HCT116 (cell line): Measurements from ENCODE around the gene SLC22A9. TPM values are rescaled to one million over a fixed set of nuclear protein-coding genes. Genes with fewer than 3 reads are reported as not detected.
"Not testable (repeated sequence)": the region's sequence is repeated elsewhere in the genome, so short reads cannot be mapped to it uniquely, and the experiment has no call there.

Experiments
- ATAC-seq: fragments of 200-7000 bp; cut with Tn5 transposase; 2 replicates; pipeline ENCODE4 v1.9.1; 2020; ENCODE audit warnings: mild to moderate bottlenecking, moderate library complexity
- BruUV-seq: library from RNA; stranded (reverse); fragments of 400-500 nt; replicated peaks from 2 replicates; lab custom pipeline; 2021; lab: Mats Ljungman, UMichigan
- CTCF ChIA-PET: fragments of 300-600 bp; sonication (Branson Sonifier 250); formaldehyde crosslinking; loops from one replicate; lab custom pipeline; 2021; ENCODE audit warnings: antibody characterized with exemption; lab: Charles Lee
- POLR2A ChIA-PET: fragments of 300-600, 350-600 bp; sonication (Branson Sonifier 250); formaldehyde crosslinking; loops from one replicate; lab custom pipeline; 2021; ENCODE audit warnings: antibody characterized with exemption; lab: Charles Lee
- RAD21 ChIA-PET, 2 experiments: fragments of 300-600 bp; sonication (Branson Sonifier 250); formaldehyde crosslinking; loops; one replicate each; lab custom pipeline; 2023; ENCODE audit warnings: low total read pairs in 2 of 2; ENCODE audit not compliant: uncharacterized antibody in 2 of 2, unreplicated experiment in 2 of 2, low non-redundant PET in 1 of 2; lab: Charles Lee
- DNase-seq: peaks from one replicate; pipeline ENCODE4 v3.0.0-alpha.2; 2010; ENCODE audit warnings: low read depth, low spot score
- H2AFZ ChIP-seq: fragments of 200-600 bp; shearing (Covaris generic), sonication (generic); 2 replicates; pipeline ENCODE4 v1.6.1; 2017; ENCODE audit warnings: low read depth, mixed run types, mixed read lengths, antibody characterized with exemption, low read length; ENCODE audit not compliant: poor library complexity, severe bottlenecking
- H3K27ac ChIP-seq: 2 replicates; pipeline ENCODE4 v1.5.1; 2012; ENCODE audit warnings: low read depth, low read length
- H3K27me3 ChIP-seq: fragments of 200-600 bp; sonication (generic); 2 replicates; pipeline ENCODE4 v1.6.1; 2016; ENCODE audit warnings: mixed run types, low read length, mixed read lengths; ENCODE audit not compliant: insufficient read depth
- H3K36me3 ChIP-seq, 2 experiments: fragments of 200-500 bp in 1 of 2; fragments of 200-600 bp in 1 of 2; sonication (Bioruptor generic) in 1 of 2; sonication (generic) in 1 of 2; 2 replicates each; pipeline versions ENCODE4 v1.5.1 to v1.6.1; 2014 to 2016; ENCODE audit warnings: low read length in 2 of 2, inconsistent platforms in 1 of 2, mixed read lengths in 1 of 2, mixed run types in 1 of 2; ENCODE audit not compliant: insufficient read depth in 2 of 2, control insufficient read depth in 1 of 2
- H3K4me1 ChIP-seq, 2 experiments: fragments of 200-600 bp in 1 of 2; sonication (generic) in 1 of 2; 2 replicates each; pipeline versions ENCODE4 v1.5.1 to v1.6.1; 2012 to 2017; ENCODE audit warnings: low read length in 2 of 2, inconsistent platforms in 1 of 2, mild to moderate bottlenecking in 1 of 2, mixed read lengths in 1 of 2, mixed run types in 1 of 2, moderate library complexity in 1 of 2; ENCODE audit not compliant: insufficient read depth in 2 of 2, control insufficient read depth in 1 of 2
- H3K4me2 ChIP-seq: fragments of 200-600 bp; sonication (generic); 2 replicates; pipeline ENCODE4 v1.6.1; 2017; ENCODE audit warnings: mixed run types, low read length, mixed read lengths
- H3K4me3 ChIP-seq, 2 experiments: fragments of 200-600 bp in 1 of 2; sonication (generic) in 1 of 2; replicated peaks in 1 of 2; 2 replicates each; pipeline ENCODE4 v1.5.1; 2011 to 2016; ENCODE audit warnings: low read length in 2 of 2, control low read depth in 1 of 2, low read depth in 1 of 2, mild to moderate bottlenecking in 1 of 2, mixed read lengths in 1 of 2, mixed run types in 1 of 2
- H3K79me2 ChIP-seq: fragments of 200-600 bp; sonication (generic); 2 replicates; pipeline ENCODE4 v1.6.1; 2017; ENCODE audit warnings: mild to moderate bottlenecking, mixed run types, low read length, moderate library complexity, mixed read lengths; ENCODE audit not compliant: insufficient read depth
- H3K9ac ChIP-seq: fragments of 200-600 bp; sonication (generic); 2 replicates; pipeline ENCODE4 v1.6.1; 2016; ENCODE audit warnings: low read length, mixed read lengths
- H3K9me2 ChIP-seq: fragments of 200-600 bp; sonication (generic), shearing (Covaris generic); 2 replicates; pipeline ENCODE4 v1.6.1; 2017; ENCODE audit warnings: mixed run types, mild to moderate bottlenecking, moderate library complexity; ENCODE audit not compliant: insufficient read depth
- H3K9me3 ChIP-seq, 2 experiments: fragments of 200-500 bp in 1 of 2; fragments of 200-600 bp in 1 of 2; sonication (Bioruptor generic) in 1 of 2; sonication (generic) in 1 of 2; 2 replicates each; pipeline ENCODE4 v1.6.1; 2014 to 2017; ENCODE audit warnings: low read length in 2 of 2, mixed read lengths in 2 of 2, inconsistent platforms in 1 of 2, low read depth in 1 of 2, mild to moderate bottlenecking in 1 of 2, mixed run types in 1 of 2, moderate library complexity in 1 of 2; ENCODE audit not compliant: control insufficient read depth in 1 of 2, insufficient read depth in 1 of 2
- H4K20me1 ChIP-seq: fragments of 200-600 bp; sonication (generic), shearing (Covaris generic); 2 replicates; pipeline ENCODE4 v1.6.1; 2017; ENCODE audit warnings: mixed run types, mild to moderate bottlenecking, moderate library complexity; ENCODE audit not compliant: insufficient read depth
- CBX3 ChIP-seq: IDR thresholded peaks from 2 replicates; pipeline ENCODE4 v1.6.1; 2012; ENCODE audit warnings: low read depth
- CEBPB ChIP-seq: IDR thresholded peaks from 2 replicates; pipeline ENCODE4 v1.6.1; 2012; ENCODE audit warnings: low read depth
- EGR1 ChIP-seq: IDR thresholded peaks from 2 replicates; pipeline ENCODE4 v1.6.1; 2012; ENCODE audit warnings: low read depth
- EZH2phosphoT487 ChIP-seq: fragments of 200-600 bp; IDR thresholded peaks from 2 replicates; pipeline ENCODE4 v1.6.1; 2018; ENCODE audit warnings: antibody characterized with exemption, borderline replicate concordance
- POLR2A ChIP-seq: IDR thresholded peaks from 2 replicates; pipeline ENCODE4 v1.7.0; 2011; ENCODE audit warnings: borderline replicate concordance; ENCODE audit not compliant: insufficient read depth, insufficient read length; ENCODE audit errors: extremely low read depth
- intact Hi-C: fragments of 100-400 bp; cut with micrococcal nuclease; formaldehyde crosslinking; loops from 2 replicates; pipeline ENCODE4 v1.10.0; 2022
- total RNA-seq: library from RNA; stranded (reverse); gene quantifications from one replicate; pipeline ENCODE4 v1.2.1, GENCODE V29; 2021; ENCODE audit not compliant: unreplicated experiment
- TF ChIP-seq, protein P1 (sequence below), 3 experiments: fragments of 200-600 bp in 1 of 3; sonication (generic) in 1 of 3; IDR thresholded peaks in 2 of 3; conservative IDR thresholded peaks in 1 of 3; 2 replicates each; pipeline ENCODE4 v1.5.1; 2012 to 2017; ENCODE audit warnings: low read depth in 2 of 3, low read length in 2 of 3, antibody characterized with exemption in 1 of 3, borderline replicate concordance in 1 of 3, control low read depth in 1 of 3, mild to moderate bottlenecking in 1 of 3, mixed read lengths in 1 of 3, mixed run types in 1 of 3, moderate library complexity in 1 of 3; ENCODE audit not compliant: insufficient read depth in 1 of 3

The SLC22A9 gene
- total RNA-seq, 1 experiment from 2014 or later: not detected

GRCh38 chr11:63435831-63436230 lies 66.2 kb downstream of the SLC22A9 start:
- DNase-seq, H3K27ac ChIP-seq, H3K27me3 ChIP-seq, H3K9me2 ChIP-seq, CTCF ChIA-PET, H3K9ac ChIP-seq, H3K4me2 ChIP-seq, H3K4me3 ChIP-seq, BruUV-seq, H3K36me3 ChIP-seq, H3K79me2 ChIP-seq, RAD21 ChIA-PET, H3K9me3 ChIP-seq, intact Hi-C loops, H2AFZ ChIP-seq, POLR2A ChIA-PET, H4K20me1 ChIP-seq, H3K4me1 ChIP-seq, ATAC-seq: not testable (repeated sequence)

DNA sequence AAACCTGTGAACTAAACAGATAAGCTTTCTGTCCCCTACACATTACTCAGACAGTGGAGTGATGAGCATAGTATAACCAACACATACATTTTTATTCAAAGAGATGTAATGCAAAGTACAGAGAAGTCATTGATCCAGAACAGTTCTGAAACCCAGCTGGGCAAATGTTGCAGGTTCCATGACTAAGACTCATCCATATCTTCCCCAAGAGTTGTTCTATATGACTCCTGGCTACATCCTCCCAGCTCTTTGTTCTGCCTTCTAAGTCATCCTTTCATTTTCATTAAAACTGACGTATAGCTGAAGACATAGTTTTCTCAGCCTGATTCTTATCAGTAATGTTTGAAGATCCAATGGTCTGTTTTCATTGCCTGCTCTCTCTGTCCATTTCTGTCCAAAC lies 74.1 kb downstream of the SLC22A9 start:
- no TSS peak for BruUV-seq
- TF ChIP-seq CEBPB (no peak), POLR2A (no peak), EZH2phosphoT487 (no peak), CBX3 (no peak), EGR1 (no peak)
- TF ChIP-seq, protein P1, sequence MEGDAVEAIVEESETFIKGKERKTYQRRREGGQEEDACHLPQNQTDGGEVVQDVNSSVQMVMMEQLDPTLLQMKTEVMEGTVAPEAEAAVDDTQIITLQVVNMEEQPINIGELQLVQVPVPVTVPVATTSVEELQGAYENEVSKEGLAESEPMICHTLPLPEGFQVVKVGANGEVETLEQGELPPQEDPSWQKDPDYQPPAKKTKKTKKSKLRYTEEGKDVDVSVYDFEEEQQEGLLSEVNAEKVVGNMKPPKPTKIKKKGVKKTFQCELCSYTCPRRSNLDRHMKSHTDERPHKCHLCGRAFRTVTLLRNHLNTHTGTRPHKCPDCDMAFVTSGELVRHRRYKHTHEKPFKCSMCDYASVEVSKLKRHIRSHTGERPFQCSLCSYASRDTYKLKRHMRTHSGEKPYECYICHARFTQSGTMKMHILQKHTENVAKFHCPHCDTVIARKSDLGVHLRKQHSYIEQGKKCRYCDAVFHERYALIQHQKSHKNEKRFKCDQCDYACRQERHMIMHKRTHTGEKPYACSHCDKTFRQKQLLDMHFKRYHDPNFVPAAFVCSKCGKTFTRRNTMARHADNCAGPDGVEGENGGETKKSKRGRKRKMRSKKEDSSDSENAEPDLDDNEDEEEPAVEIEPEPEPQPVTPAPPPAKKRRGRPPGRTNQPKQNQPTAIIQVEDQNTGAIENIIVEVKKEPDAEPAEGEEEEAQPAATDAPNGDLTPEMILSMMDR (IDR thresholded peaks at IDR 0.05 in 2 of 3, conservative IDR thresholded peaks at IDR 0.05 in 1 of 3; ENCODE audit: borderline replicate concordance in 1 of 3, insufficient read depth in 1 of 3, low read depth in 2 of 3, low read length in 2 of 3): no peak
- Histone ChIP-seq H4K20me1 (no peaks in the 10 kb centered on the region), H3K4me3 (no peak overlapping the region), H3K27ac (no peak overlapping the region), H2AFZ (no peak overlapping the region), H3K4me1 (no peaks in the 10 kb centered on the region), H3K27me3 (peaks cover 19% of the 10 kb centered on the region; the same call in 1 of the 2 replicates), H3K36me3 (no peaks in the 10 kb centered on the region), H3K79me2 (no peaks in the 10 kb centered on the region), H3K4me2 (no peak overlapping the region), H3K9me2 (no peaks in the 10 kb centered on the region), H3K9me3 (no peaks in the 10 kb centered on the region), H3K9ac (no peak overlapping the region)
- DNase-seq (no peak), ATAC-seq (no peak)
- POLR2A ChIA-PET: no interaction called here
- CTCF ChIA-PET: no interaction called here
- RAD21 ChIA-PET: no interaction called here
- intact Hi-C loops: no loop called here
